Lower leg skin (tissue), 4 donors: Measurements from ENCODE around the gene KDSR. TPM values are rescaled to one million over a fixed set of nuclear protein-coding genes. Genes with fewer than 3 reads are reported as not detected.

ENCODE experiments used
- DNase-seq, 2 donors: peaks; one replicate each; pipeline ENCODE4 v3.0.0-alpha.2; 2019; ENCODE audit warnings: low spot score in 2 of 2
- H3K4me3 ChIP-seq: fragments of 200-600 bp; sonication (generic); 2 replicates; pipeline ENCODE4 v1.5.1; 2017; ENCODE audit warnings: mild to moderate bottlenecking, low read depth; ENCODE audit not compliant: poor library complexity, severe bottlenecking
- CTCF ChIP-seq, 3 donors: fragments of 450-650 bp; IDR thresholded peaks; one replicate each; pipeline ENCODE4 v1.5.1; 2016; ENCODE audit warnings: antibody characterized with exemption in 3 of 3, mild to moderate bottlenecking in 3 of 3, moderate library complexity in 2 of 3
- POLR2A ChIP-seq, 2 donors: fragments of 450-650 bp; IDR thresholded peaks; one replicate each; pipeline ENCODE4 v1.6.1; 2016 to 2017; ENCODE audit warnings: antibody characterized with exemption in 2 of 2, mild to moderate bottlenecking in 1 of 2, moderate library complexity in 1 of 2
- WGBS, 2 donors: methylation state at CpG; one replicate each; pipeline ENCODE4 v1.1.5; 2018; 5-methylcytosine and 5-hydroxymethylcytosine counted together
- intact Hi-C: fragments of 100-400 bp; cut with DNase I; formaldehyde crosslinking; loops from one replicate; pipeline ENCODE4 v1.15.0; 2023; ENCODE audit warnings: low total_unique reads
- total RNA-seq, 4 donors: library from RNA; depleted of rRNA; stranded (reverse); fragments of >200 nt; gene quantifications; one replicate each; pipeline ENCODE4 v1.1.0, GENCODE V29; 2016

Gene KDSR
- total RNA-seq, 4 donors from 2014 or later, result 91.7 to 121 (median 99.3) TPM

- no peak for DNase-seq
- WGBS, 2 donors, result 90 to 91% methylated on average over 7 of the region's 7 CpGs
- TF ChIP-seq POLR2A (IDR thresholded peaks at IDR 0.05) (no peak), CTCF (IDR thresholded peaks at IDR 0.05) (no peak)
- intact Hi-C loops, result no loop called here
- H3K4me3 ChIP-seq, result no peak overlapping the region
Observed at GRCh38 chr18:63290821-63291200, 76.2 kb downstream of the KDSR start.

- H3K4me3 ChIP-seq, result no peak overlapping the region
- intact Hi-C loops, result no loop called here
- DNase-seq, result no peak
- 91 to 93% methylated on average over 6 of the region's 6 CpGs for WGBS, 2 donors
- TF ChIP-seq POLR2A (IDR thresholded peaks at IDR 0.05) (no peak), CTCF (IDR thresholded peaks at IDR 0.05) (no peak)
Observed at GRCh38 chr18:63290166-63290820, 76.7 kb downstream of the KDSR start.

GRCh38 chr18:63288311-63288710 lies 78.7 kb downstream of the KDSR start:
- no peak for DNase-seq
- no peak overlapping the region for H3K4me3 ChIP-seq
- 46 to 55% methylated on average over 2 of the region's 2 CpGs for WGBS, 2 donors
- TF ChIP-seq POLR2A (IDR thresholded peaks at IDR 0.05) (no peak), CTCF (IDR thresholded peaks at IDR 0.05) (no peak)
- intact Hi-C loops, result no loop called here

GRCh38 chr18:63287691-63288220 lies 79.2 kb downstream of the KDSR start:
- TF ChIP-seq POLR2A (IDR thresholded peaks at IDR 0.05) (no peak), CTCF (IDR thresholded peaks at IDR 0.05) (no peak)
- DNase-seq, result no peak
- intact Hi-C loops, result no loop called here
- H3K4me3 ChIP-seq, result no peak overlapping the region
- WGBS, 2 donors, result 55 to 68% methylated on average over 1 of the region's 1 CpG

- no peak overlapping the region for H3K4me3 ChIP-seq
- no peak for DNase-seq
- TF ChIP-seq POLR2A (IDR thresholded peaks at IDR 0.05), result no peak
- no peak for TF ChIP-seq CTCF (IDR thresholded peaks at IDR 0.05)
- 67 to 75% methylated on average over 4 of the region's 4 CpGs for WGBS, 2 donors
- intact Hi-C loops, result no loop called here
Observed at GRCh38 chr18:63286926-63287325, 80.1 kb downstream of the KDSR start.
